ENCODE data around the gene GTF2IRD1.

The GTF2IRD1 gene

DNA sequence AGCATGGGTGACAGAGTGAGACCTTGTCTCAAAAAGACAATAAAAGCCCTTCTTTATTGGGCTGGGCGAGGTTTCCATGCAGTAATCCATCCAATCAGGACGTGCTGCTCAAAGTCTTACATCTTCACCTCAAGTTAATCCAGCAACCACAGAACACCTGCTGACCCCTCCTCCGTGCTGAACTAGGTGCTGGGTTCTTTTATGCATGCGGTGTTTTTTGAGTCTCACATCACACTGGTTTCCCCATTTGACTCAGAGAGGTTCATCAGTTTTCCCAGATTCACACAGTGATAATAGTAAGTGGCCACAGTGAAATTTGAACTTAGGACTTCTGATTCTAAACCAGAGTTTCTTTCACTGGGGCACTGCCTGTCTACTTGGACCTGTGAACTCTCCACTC lies 145.5 kb downstream of the GTF2IRD1 start:
- Mint-ChIP-seq H3K27me3 (no peaks in the 10 kb centered on the region), H3K27ac (no peak overlapping the region), H3K9me3 (no peaks in the 10 kb centered on the region), H3K36me3 (no peaks in the 10 kb centered on the region), H3K4me3 (no peak overlapping the region), H3K4me1 (no peaks in the 10 kb centered on the region)
- DNase-seq (ENCODE audit: low spot score in 2 of 2) (no peak), ATAC-seq (ENCODE audit: low read depth) (no peak)

DNA sequence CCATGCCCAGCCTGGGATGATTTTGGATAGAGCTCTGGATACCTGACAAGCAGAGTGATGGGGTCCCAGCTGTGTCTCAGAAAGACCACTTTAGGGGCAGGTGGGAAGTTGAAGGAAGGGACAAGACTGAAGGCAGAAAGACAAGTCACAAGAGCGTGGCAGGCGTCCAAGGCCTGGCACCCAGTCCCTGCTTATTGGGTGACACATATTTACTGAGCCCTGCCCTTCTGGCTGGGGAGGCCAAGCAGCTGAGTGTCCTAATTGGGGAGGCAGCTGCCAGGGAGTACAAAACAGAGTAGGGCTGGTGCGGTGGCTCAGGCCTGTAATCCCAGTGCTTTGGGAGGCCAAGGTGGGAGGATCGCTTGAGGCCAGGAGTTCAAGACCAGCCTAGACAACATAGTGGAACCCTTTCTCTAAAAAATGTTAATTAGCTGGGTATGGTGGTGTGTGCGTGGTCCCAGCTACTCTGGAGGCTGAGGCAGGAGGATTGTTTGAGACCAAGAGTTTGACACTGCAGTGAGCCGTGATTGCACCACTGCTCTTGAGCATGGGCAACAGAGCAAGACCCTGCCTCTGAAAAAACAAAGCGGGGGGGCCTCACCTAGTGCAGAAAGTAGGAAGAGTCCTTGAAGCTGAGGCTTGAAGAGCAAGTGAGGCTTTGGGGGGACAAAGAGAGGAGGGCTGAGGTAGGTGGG lies 150.8 kb downstream of the GTF2IRD1 start:
- H3K36me3 Mint-ChIP-seq = no peaks in the 10 kb centered on the region
- no peaks in the 10 kb centered on the region for H3K27me3 Mint-ChIP-seq
- H3K9me3 Mint-ChIP-seq = no peaks in the 10 kb centered on the region
- peak overlapping the region; percentile 4 for H3K4me3 Mint-ChIP-seq
- H3K4me1 Mint-ChIP-seq = peaks cover 7% of the 10 kb centered on the region
- DNase-seq (ENCODE audit: low spot score in 2 of 2) = no peak
- no peak for ATAC-seq (ENCODE audit: low read depth)
- no peak overlapping the region for H3K27ac Mint-ChIP-seq

DNA sequence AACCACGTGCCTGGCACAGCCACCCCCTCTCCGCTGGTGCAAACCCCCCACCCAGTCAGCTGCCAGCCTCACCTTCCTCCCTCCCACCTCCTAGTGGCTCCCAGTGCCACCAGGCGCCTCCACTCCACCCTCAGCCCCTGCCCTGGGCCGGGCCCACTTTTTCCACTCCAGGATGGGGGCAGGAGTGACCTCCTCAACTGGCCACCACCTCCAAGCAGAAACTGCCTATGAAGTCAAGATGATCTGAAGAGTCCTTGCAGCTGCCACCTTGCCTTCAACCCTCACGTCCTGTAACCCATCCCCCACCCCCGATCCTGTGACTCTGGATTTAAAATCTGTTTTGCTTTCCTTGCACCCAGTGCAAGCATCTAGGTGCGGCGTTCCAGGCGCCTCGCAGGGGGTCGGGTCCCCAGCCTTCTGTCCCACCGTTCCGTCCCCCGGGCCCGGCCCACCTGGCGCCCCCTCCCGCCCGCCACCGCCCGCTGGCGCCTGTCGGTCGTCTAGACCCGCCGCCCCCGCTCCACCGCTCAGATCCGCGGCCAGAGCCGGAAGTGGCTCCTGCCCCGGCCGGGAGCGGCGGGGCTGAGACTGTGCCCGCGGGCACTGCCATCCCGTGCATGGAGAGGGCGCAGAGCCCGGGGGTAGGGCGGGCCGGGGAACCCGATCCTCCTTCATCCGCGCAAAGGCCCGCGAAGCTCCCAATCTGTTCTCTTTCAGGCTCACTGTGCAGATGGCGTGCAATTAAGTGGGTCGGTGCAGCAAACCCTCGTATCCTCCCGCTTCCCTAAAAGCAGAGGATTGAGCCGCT lies 152.6 kb downstream of the GTF2IRD1 start:
- peak; percentile 79 for ATAC-seq (ENCODE audit: low read depth)
- no peaks in the 10 kb centered on the region for H3K36me3 Mint-ChIP-seq

DNA sequence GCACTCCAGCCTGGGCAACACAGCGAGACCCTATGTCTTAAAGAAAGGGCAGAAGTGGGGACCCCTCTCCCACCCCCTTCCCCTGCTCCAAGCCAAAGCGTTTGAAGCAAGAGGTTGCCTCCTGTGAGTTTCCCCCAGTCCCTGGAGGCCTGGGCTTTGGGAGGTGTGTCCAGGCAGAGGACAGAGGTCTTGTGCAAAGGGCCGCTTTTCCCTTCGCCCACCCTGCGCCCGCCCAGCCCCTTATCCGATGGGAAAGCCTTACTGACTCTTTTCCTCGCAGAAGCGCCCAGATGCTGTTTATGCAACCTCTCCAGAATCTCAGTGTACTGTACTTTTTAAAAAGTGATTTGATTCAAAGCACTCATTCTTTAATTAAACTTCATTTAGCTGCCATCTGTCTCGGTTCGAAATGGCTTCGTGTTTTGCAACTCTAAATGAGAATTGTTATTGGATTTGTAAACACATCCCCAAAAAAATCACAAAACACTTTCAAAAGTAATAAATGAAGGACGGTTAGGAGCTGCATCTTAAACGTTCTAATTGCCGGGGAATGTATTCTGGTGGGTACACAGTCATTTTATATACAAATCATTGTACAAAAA lies 153.3 kb downstream of the GTF2IRD1 start:
- Mint-ChIP-seq H3K4me3 (peak overlapping the region; percentile 84), H3K9me3 (no peaks in the 10 kb centered on the region), H3K27ac (no peak overlapping the region), H3K27me3 (peaks cover 2% of the 10 kb centered on the region), H3K4me1 (peaks cover 7% of the 10 kb centered on the region), H3K36me3 (no peaks in the 10 kb centered on the region)
- ATAC-seq (ENCODE audit: low read depth) (no peak), DNase-seq (ENCODE audit: low spot score in 2 of 2) (no peak)

More for the DNA sequence above, 152.6 kb downstream of the GTF2IRD1 start:
- no peaks in the 10 kb centered on the region for H3K9me3 Mint-ChIP-seq
- H3K27ac Mint-ChIP-seq = no peak overlapping the region
- peaks cover 2% of the 10 kb centered on the region for H3K27me3 Mint-ChIP-seq
- peak overlapping the region; percentile 84 for H3K4me3 Mint-ChIP-seq
- H3K4me1 Mint-ChIP-seq = peaks cover 7% of the 10 kb centered on the region
- peak; percentile 14 to 45 for DNase-seq (ENCODE audit: low spot score in 2 of 2)

DNA sequence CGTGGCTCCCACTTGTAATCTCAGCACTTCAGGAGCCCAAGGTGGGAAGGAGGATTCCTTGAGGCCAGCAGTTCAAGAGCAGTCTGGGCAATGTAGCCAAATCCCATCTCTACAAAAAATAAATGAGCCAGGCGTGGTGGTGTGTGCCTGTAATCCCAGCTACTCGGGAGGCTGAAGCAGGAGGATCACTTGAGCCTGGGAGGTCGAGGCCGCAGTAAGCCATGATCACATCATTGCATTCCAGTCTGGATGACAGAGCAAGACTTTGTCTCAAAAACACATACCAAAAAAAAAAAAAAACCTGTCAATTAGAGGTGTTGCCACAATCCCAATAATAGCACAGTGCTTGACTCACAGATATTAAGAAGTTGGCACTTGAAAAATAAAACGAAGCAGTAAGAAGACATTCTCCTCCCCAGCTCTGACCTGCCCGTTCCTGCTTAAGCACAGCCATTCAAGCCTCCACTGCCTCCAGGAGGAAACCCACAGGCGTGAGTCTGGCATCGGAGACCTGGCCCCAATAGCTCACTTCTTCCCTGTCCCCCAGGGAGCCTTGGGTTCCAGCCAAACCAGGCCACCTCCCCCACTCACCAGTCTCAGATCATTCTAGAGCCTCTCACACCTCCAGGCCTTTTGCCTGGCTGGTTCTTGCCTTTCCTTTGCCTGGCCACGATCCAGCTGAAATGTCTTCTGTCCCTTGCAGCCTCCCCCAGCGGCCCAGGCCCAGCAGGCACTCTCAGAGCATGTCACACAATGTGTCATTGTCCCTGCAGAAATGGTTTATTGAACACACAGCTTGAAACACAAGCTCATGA lies 158.5 kb downstream of the GTF2IRD1 start:
- Mint-ChIP-seq H3K36me3 (no peaks in the 10 kb centered on the region), H3K9me3 (no peaks in the 10 kb centered on the region), H3K27me3 (peaks cover 2% of the 10 kb centered on the region), H3K27ac (no peak overlapping the region), H3K4me1 (peaks cover 5% of the 10 kb centered on the region), H3K4me3 (no peak overlapping the region)
- no peak for ATAC-seq (ENCODE audit: low read depth)
- no peak for DNase-seq (ENCODE audit: low spot score in 2 of 2)

DNA sequence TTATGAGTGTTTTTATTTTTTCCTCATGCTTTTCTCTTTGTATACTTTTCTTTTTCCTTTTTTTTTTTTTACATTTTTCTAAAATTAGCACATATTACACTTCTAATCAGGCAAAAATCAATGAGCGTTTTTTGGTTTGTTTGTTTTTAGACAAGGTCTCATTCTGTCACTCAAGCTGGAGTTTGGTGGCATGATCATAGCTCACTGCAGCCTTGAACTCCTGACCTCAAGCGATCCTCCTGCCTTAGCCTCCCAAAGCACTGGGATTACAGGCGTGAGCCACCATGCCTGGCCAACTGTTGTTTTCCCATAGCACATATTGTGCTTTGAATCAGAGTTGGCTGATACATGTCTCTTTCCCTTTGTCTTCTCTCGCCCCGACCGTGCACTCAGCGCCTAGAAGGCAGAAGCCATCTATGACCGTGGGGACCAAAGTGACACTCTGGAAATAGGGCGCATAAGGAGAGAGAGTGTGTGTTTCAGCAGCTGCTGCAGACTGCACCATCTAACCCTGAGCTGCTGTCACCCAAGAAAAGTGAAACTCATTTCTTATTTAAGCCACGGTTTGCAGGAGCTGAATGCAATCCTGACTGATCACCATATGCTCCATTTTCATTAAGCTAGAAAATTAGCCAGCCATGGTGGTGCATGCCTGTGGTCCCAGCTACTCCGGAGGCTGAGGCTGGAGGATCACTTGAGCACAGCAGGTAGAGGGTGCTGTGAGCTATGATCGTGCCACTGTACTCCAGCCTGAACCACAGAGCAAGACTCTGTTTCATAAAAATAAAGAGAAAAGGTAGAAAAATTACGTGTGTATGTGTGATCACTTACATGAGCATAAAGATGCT lies 162.5 kb downstream of the GTF2IRD1 start:
- ATAC-seq (ENCODE audit: low read depth) = no peak
- H3K4me3 Mint-ChIP-seq = peak overlapping the region; percentile 30
- H3K36me3 Mint-ChIP-seq = no peaks in the 10 kb centered on the region

DNA sequence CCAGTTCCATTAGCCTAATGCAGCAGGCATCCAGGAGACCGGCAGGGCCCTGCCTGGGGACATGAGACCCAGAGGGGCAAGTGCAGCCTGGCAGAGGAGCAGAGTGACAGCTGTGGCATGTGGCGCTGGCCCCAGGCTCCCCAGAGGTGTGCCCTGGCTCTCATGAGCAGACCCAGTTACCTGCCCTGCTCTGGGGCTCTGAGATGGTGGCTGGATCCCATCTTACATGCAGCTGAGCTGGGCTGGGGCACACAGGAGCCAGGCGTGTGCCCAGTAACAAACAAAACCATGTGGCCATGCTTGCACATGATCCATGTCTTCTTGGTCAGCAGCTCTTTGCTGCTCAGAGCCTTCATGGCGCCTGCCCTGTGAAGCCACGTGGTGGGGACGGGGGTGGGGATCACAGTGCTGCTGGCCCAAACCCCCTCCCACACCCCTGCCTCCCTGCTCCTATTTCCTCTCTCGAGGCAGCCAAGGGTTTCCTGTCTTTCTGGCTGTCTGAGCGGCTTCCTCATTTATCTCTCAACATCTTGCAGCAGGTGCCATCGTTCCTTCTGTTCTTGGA lies 163.6 kb downstream of the GTF2IRD1 start:
- Mint-ChIP-seq H3K27ac (no peak overlapping the region), H3K36me3 (no peaks in the 10 kb centered on the region), H3K9me3 (no peaks in the 10 kb centered on the region), H3K4me3 (peak overlapping the region; percentile 70), H3K27me3 (no peaks in the 10 kb centered on the region), H3K4me1 (peaks cover 10% of the 10 kb centered on the region)
- ATAC-seq (ENCODE audit: low read depth) (peak; percentile 50), DNase-seq (ENCODE audit: low spot score in 2 of 2) (no peak)

More for the DNA sequence above, 162.5 kb downstream of the GTF2IRD1 start:
- Mint-ChIP-seq H3K27ac (no peak overlapping the region), H3K27me3 (no peaks in the 10 kb centered on the region), H3K9me3 (no peaks in the 10 kb centered on the region), H3K4me1 (peaks cover 10% of the 10 kb centered on the region)
- no peak for DNase-seq (ENCODE audit: low spot score in 2 of 2)

DNA sequence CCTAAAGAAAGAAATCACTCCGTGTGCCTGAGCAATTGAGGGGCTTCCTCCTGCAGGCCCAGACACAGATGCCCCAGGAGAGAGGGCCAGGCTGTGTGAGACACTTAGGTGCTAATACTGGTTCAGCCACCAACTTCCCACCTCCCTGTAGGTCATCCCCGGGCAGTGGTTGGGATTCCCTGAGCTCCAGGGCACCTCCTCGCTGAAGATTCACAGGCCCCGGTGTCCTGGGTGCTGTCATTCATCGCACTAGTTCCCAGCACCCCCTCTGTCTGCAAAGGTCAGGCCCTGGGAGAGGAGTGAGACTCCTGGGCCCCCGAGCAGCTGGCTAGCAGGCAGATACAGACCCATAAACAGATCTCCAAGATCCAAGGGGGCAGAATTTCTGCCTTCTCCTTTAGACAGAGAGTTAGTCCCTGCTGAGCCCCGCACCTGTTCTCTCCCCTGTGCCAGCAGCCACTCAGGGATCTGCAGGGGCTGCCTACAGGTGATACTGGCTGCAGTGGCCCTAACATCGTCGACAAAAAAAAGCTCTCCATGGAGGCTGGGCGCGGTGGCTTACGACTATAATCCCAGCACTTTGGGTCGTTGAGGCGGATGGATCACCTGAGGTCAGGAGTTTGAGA lies 165.6 kb downstream of the GTF2IRD1 start:
- no peak overlapping the region for H3K27ac Mint-ChIP-seq
- H3K9me3 Mint-ChIP-seq = no peaks in the 10 kb centered on the region
- no peak for DNase-seq (ENCODE audit: low spot score in 2 of 2)
- H3K36me3 Mint-ChIP-seq = no peaks in the 10 kb centered on the region
- H3K4me1 Mint-ChIP-seq = peaks cover 10% of the 10 kb centered on the region
- no peak overlapping the region for H3K4me3 Mint-ChIP-seq
- H3K27me3 Mint-ChIP-seq = no peaks in the 10 kb centered on the region
- ATAC-seq (ENCODE audit: low read depth) = no peak

DNA sequence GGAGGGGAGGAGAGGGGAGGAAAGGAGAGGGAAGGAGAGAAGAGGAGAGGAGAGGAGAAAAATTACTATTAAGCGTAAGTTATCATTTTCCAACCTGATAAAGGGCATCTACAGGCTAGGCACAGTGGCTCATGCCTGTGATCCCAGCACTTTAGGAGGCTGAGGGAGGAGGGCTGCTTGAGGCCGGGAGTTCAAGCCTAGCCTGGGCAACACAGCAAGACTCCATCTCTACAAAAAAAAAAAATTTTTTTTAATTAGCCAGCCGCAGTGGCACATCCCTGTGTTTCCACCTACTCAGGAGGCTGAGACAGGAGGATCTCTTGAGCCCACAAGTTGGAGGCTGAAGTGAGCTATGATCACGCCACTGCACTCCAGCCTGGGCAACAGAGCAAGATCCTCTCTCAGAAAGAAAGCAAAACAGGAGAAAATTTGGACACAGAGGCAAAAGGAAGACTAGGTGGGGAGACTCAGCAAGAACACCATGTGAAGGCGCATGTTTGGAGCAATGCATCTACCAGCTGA lies 168.6 kb downstream of the GTF2IRD1 start:
- peaks cover 7% of the 10 kb centered on the region for H3K4me1 Mint-ChIP-seq
- no peak for DNase-seq (ENCODE audit: low spot score in 2 of 2)
- H3K4me3 Mint-ChIP-seq = no peak overlapping the region
- ATAC-seq (ENCODE audit: low read depth) = no peak
- no peaks in the 10 kb centered on the region for H3K27me3 Mint-ChIP-seq
- no peak overlapping the region for H3K27ac Mint-ChIP-seq
- H3K36me3 Mint-ChIP-seq = no peaks in the 10 kb centered on the region
- no peaks in the 10 kb centered on the region for H3K9me3 Mint-ChIP-seq

DNA sequence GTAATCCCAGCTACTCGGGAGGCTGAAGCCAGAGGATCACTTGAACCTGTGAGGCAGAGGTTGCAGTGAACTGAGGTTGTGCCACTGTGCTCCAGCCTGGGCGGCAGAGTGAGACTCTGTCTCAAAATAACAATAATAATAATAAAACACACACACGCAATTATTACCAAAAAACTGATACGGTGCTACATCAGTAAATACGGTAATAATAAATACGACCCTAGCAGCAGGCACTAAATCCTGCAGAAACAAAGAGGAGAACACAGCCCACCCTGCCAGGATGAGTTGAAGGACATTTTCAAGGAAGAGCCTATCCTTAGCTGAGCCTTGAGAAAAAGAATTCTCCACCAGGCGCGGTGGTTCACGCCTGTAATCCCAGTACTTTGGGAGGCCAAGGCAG lies 169.4 kb downstream of the GTF2IRD1 start:
- Mint-ChIP-seq H3K27ac (no peak overlapping the region), H3K9me3 (no peaks in the 10 kb centered on the region), H3K27me3 (no peaks in the 10 kb centered on the region), H3K36me3 (no peaks in the 10 kb centered on the region), H3K4me3 (no peak overlapping the region), H3K4me1 (peaks cover 3% of the 10 kb centered on the region)
- DNase-seq (ENCODE audit: low spot score in 2 of 2) = no peak
- no peak for ATAC-seq (ENCODE audit: low read depth)

DNA sequence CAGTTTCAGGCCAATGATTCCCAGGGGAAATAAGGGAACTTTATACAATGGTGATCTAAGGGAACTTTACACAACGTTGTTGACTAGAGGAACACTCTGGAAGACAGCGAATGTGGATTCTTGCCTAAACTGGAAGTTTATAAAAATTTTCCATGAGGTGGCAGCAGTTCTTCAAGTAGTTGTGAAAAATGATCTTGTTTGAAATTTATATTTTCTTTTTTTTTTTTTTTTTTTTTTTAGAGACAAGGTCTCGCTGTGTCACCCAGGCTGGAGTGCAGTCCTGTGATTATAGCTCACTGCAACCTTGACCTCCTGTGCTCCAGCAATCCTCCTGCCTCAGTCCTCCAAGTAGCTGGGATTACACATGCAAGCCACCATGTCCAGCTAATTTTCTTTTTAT lies 171.7 kb downstream of the GTF2IRD1 start:
- Mint-ChIP-seq H3K9me3 (no peaks in the 10 kb centered on the region), H3K36me3 (no peaks in the 10 kb centered on the region), H3K4me3 (no peak overlapping the region), H3K27me3 (no peaks in the 10 kb centered on the region), H3K4me1 (peaks cover 3% of the 10 kb centered on the region), H3K27ac (no peak overlapping the region)
- DNase-seq (ENCODE audit: low spot score in 2 of 2) (peak in 1 of 2 donors; percentile 14), ATAC-seq (ENCODE audit: low read depth) (peak; percentile 26)

DNA sequence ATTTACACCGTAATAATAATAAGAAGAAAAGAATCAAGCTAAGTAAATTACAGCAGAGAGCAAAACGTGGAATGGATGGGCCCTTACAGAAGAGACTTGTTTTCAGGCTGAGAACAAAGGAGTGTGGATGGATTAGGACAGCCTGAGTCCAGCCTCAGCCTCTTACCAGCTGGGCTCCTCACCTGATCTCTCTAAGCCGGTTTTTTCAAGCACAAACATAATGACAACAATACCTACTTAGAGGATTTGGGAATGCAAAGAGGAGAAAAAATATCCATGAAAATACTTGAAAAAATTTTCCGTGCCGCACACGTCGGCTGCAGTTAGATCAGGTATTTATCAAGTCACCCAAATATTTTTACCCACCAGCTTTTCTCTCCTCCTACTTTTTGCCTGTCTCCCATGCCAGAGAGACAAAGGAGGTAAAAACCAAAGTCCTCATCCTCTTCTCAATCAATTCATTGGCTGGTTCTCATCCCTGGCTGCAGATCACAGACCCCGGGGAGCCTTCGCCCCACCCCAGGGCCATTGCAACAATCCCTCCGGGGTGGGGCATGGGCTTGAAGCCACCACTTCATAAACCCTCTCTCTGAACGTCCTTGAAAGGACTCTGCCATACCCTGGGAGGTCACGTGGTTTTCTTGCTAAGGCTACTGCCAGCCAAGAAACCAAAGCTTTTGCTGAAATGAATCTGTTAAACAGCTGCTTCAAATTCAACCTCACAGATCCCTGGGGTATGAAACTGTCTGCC lies 174.1 kb downstream of the GTF2IRD1 start:
- Mint-ChIP-seq H3K9me3 (no peaks in the 10 kb centered on the region), H3K36me3 (no peaks in the 10 kb centered on the region), H3K4me1 (peaks cover 3% of the 10 kb centered on the region), H3K27me3 (peaks cover 2% of the 10 kb centered on the region), H3K4me3 (no peak overlapping the region), H3K27ac (no peak overlapping the region)
- no peak for ATAC-seq (ENCODE audit: low read depth)
- DNase-seq (ENCODE audit: low spot score in 2 of 2) = no peak

Measured in memory B cell (primary cell).